ENCODE measurements around the gene GPBP1L1.

Gene GPBP1L1

DNA sequence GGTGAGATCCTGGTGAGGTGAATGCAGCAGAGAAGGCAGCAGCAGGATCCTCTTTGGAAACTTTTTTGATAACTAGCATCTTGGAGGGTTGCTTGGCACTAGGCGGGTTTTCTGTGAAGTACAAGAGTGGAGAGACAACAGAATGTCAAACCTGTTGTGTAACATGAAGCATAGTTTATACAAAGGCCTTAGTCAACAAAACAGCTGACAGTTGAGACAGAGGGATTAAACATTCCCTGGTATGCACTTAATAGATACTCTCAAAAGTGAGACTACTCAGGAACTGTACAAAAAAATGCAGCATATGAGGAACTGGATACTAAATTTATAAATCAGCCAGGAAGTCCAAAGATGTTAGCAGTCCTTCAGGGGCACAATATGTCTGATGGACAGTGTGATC, 46.0 kb downstream of the GPBP1L1 start:
- TF ChIP-seq, protein P1, sequence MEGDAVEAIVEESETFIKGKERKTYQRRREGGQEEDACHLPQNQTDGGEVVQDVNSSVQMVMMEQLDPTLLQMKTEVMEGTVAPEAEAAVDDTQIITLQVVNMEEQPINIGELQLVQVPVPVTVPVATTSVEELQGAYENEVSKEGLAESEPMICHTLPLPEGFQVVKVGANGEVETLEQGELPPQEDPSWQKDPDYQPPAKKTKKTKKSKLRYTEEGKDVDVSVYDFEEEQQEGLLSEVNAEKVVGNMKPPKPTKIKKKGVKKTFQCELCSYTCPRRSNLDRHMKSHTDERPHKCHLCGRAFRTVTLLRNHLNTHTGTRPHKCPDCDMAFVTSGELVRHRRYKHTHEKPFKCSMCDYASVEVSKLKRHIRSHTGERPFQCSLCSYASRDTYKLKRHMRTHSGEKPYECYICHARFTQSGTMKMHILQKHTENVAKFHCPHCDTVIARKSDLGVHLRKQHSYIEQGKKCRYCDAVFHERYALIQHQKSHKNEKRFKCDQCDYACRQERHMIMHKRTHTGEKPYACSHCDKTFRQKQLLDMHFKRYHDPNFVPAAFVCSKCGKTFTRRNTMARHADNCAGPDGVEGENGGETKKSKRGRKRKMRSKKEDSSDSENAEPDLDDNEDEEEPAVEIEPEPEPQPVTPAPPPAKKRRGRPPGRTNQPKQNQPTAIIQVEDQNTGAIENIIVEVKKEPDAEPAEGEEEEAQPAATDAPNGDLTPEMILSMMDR (IDR thresholded peaks at IDR 0.05; ENCODE audit: borderline replicate concordance, insufficient read depth, low read depth, low read length), result no peak
- no peak overlapping the region for H3K4me3 ChIP-seq (ENCODE audit: low read depth, low read length)

DNA sequence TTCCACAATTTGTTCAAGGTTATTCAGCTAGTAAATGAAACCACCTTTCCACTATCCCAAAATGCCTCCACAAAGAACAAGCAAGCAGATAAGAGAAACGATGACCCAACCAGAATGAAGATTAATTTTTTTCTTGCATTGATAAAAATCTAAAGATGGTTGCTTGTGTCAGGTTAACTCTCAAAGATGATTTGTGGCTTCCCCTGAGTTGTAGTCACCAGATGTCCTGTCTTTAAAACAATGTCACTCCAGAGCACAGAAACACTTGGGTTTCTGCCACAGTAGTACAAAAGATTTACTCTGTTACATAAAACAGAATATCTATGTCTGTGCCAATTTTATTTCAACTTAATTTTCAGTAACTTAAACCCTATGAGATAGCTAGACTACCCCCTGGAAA, 51.1 kb downstream of the GPBP1L1 start:
- TF ChIP-seq, protein P1 (IDR thresholded peaks at IDR 0.05; ENCODE audit: borderline replicate concordance, insufficient read depth, low read depth, low read length), result no peak
- H3K4me3 ChIP-seq (ENCODE audit: low read depth, low read length), result no peak overlapping the region

DNA sequence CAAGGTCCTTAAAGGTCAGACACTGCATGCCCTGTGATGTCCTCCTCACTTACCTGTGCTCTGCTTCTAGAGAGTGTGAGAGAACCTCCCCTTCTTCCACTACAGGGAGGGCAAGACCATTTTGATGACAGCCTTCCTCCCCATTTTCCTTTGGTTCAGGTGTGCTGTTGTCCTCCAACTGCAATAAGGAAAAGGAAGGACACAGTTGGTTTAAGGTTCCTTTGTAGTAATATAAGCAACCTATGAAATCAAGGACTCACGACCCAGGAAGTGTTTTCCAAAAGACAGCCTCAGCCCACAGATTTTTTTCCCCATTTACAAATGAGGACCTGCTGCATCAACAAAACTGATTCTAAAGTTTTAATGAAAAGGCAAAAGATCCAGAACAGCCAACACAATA, 55.9 kb downstream of the GPBP1L1 start:
- TF ChIP-seq, protein P1 (IDR thresholded peaks at IDR 0.05; ENCODE audit: borderline replicate concordance, insufficient read depth, low read depth, low read length), result no peak

DNA sequence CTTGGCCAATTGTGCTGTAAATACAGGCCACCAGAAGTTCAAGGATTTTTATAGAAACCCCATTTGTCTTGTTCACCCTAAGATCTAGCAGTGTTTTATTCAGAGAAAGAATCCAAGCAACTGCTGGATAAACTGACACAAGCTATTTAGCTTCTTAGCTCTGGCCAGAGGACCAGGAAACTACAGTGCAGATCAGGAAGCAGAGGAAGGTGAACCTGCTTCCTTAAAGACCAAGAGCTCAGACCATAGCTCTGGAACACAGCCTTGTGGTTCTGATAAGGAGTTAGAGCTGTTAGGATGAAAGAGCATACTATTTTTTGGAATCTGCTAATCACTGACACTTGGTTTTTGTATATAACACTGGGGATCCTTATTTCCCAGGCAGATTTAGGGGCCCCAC, 57.3 kb downstream of the GPBP1L1 start:
- no peak overlapping the region for H3K4me3 ChIP-seq (ENCODE audit: low read depth, low read length)
- TF ChIP-seq, protein P1 (IDR thresholded peaks at IDR 0.05; ENCODE audit: borderline replicate concordance, insufficient read depth, low read depth, low read length), result no peak

More for the DNA sequence above, 55.9 kb downstream of the GPBP1L1 start:
- H3K4me3 ChIP-seq (ENCODE audit: low read depth, low read length), result no peak overlapping the region

DNA sequence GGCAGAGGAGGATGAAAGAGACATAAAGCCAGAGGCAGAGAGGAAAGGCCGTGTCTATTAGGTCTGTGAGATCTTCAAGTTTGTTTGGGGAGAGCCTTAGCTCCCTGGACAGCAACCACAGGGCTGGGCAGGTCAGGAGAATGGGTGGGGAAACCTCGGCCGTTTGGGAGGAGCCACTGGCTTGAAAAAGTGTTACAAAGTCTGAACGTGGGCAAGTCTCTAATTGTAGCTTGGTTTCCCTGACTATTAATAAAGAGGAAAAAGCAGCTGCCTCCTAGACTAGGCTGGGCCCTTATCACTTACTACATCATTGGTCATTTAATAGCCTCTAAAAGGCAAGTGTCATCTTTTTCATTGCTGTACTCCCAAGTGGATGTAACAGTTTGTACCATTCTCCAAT, 62.4 kb downstream of the GPBP1L1 start, which contains the start of gene CCDC17:
Gene CCDC17, minus strand, starts transcription at position 83 of the 400 bp plus-strand sequence. CDS start 145 bp downstream, outside the sequence.
- H3K4me3 ChIP-seq (ENCODE audit: low read depth, low read length), result no peak within 1 kb of the TSS
- TF ChIP-seq, protein P1 (IDR thresholded peaks at IDR 0.05; ENCODE audit: borderline replicate concordance, insufficient read depth, low read depth, low read length), result no peak

DNA sequence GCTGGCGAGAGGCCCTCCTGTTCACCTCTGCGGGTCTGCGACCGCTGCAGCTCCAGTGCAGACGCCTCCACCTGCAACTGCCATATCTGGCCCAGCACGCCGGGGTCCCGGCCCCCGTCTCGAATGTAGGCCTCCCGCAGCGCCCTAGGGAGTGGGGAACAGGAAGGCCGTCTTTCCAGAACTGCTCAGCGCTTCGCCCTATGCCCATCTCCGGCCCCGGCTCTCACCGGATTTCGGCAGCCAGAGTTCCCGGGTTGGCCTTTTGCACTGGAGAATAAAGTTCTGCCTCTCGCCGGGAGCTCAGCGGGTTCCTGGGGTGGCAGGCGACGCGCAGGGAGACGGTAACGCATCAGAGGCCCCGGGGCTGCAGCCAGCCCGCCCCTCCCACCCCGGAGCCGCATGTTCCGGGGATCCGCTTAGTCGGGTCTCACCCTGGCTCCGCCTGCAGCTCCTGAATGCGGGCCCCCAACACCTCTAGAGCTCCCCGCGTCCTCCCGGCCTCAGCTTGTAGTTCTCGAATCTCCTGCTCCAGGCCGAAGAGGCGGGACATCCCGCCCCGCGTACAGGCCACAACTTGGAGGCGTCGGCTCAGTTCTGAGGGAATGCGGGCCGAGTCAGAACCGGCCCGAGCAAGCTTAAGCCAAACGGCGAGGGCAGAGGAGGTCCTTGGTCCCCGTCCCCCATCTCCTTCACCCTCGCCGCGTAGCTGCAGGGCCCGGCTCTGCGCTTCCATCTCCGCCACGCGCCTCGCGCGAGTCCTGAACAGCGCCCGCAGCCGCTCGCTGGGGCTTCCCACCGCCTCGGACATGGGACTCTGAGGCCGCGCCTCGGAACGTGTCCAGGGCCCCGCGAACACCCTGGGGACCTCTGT, 63.6 kb downstream of the GPBP1L1 start:
- no peak overlapping the region for H3K4me3 ChIP-seq (ENCODE audit: low read depth, low read length)
- TF ChIP-seq, protein P1 (IDR thresholded peaks at IDR 0.05; ENCODE audit: borderline replicate concordance, insufficient read depth, low read depth, low read length), result no peak
